DMS153 treated with DMSO at 0.1 percent for 48 hours (cell line): Measurements from ENCODE around the gene PWWP2A.

Source experiments
- DNase-seq: peaks from one replicate; lab custom pipeline; 2025; ENCODE audit not compliant: unreplicated experiment; lab: John Stamatoyannopoulos, UW

Gene PWWP2A

DNA sequence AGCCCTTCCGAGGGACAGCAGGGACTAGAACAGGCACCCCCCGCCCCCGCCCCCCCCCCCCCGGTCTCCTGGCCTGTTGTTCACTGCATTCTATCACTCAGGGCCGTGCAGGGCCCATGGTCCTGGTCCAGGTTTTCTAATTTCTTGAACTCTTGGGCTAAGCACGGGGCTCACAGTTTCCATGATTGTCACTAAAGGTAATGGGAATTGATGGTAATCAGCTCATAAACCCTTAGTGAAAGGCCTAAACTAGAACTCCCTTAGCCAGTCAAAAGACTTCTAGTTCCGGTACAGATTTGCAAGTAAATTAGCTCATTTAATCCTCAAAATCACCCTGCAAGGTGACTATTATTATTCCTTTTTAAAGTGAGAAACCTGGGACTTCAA lies 14.7 kb upstream of the PWWP2A start:
- DNase-seq, result no peak

DNA sequence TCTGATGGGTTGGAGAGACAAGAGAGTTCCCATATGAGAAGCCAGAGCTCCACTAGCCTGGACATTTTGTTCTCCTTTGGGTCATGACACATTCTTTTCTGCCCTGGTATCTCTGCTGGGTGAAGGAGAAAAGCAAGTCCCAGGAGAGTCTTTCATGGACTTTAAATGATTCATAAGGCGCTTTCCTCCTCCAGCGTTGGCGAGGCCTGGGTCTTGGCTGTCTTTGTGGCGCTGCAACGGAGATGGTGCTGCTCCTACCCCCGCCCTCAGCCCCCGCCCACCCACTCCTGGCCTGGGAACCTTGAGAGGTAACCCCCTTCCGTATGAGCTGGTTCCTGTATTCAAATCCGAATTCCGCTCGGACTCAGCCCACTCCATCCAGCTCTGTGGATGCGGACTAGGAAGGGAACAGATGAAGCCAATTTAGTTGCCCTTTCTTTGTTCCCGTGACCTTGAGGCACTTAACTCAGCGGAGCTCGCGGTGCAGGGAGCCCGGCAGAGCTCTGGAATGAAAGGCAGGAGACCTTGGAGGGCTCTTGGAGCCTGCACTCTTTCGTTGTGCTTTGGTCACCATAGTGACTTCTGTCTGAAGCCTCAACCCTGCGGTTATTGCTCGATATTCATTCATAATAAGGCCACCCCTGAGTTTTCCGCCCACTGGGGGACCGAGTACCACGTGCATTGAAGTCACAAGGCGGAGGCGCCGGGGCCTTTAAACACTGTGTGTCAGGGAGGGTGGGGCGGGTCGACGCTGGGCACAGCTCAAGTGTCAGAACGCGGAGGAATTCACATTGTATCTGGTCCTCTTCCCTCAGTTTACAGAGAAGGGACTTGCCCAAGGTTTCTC lies 14.0 kb upstream of the PWWP2A start:
- DNase-seq, result no peak

DNA sequence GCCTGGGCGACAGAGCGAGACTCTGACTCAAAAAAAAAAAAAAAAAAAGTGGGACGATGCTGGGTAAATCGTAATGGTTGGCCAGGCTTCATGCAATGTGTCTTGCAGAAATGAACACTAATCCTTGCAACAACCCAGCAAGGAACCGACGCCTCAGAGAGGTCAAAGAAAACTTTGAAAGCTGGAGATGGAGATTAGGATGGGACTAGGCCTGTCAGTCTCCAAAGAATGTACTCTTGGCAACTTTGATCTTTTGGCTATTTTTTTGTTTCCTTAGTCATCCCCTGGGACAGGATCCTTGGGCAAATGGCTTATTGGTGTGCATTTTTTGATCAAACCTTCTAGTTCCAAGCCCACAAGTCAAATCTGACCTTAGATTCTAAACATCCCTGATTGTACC lies 10.6 kb upstream of the PWWP2A start:
- no peak for DNase-seq

DNA sequence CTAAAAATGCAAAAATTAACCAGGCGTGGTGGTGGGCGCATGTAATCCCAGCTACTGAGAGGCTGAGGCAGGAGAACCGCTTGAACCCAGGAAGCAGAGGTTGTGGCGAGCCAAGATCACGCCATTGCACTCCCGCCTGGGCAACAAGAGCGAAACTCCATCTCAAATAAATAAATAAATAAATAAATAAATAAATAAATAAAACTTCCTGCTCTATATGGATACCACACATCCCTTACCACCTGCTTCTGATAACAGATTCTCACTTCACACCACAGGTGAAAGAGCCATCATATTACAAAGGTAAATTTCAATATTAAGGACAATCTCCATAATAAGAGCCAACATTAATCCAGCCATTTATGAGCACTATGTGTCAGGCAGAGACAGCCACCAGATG lies 9.4 kb upstream of the PWWP2A start:
- DNase-seq, result no peak

GRCh38 chr5:160119905-160120266 lies 636 bp upstream of the PWWP2A start:
- DNase-seq, result no peak

DNA sequence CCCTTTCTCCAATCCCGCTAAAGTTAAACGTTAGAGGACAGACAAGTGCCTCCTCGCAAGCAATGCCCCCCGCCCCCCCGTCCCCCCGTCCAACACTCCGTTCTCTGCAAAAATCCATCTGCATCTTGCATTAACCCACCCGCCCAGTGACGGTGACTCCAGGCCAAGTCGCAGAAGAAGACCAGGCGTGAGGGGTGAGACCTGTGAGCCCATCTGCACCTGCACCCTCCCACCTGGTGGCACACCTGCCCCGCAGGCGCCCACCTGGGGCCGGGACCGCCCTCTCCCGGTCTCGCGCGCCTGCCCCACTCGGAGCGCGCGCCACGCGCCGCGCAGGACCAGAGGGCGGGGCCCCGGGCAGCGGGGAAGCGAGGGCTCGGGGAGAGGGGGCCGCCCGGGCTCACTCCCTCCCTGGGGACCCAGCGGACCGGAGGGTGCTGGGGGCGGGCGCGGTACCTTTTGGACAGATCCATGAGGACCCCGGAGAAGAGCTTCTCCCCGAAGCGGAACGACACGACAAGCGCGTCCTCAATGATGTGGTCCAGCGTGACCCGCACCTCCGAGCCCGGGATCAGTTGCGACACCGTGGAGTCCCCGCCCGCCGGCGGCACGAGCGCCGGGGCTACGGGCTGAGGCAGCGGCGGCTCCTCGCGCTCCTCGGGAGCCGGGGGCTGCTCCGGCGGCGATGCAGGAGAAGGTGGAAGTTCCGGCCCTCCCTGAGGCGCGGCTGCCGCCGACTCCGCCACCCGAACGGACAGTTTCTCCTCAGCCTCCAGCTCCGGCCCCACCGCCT lies 705 bp downstream of the PWWP2A start:
- DNase-seq, result no peak

DNA sequence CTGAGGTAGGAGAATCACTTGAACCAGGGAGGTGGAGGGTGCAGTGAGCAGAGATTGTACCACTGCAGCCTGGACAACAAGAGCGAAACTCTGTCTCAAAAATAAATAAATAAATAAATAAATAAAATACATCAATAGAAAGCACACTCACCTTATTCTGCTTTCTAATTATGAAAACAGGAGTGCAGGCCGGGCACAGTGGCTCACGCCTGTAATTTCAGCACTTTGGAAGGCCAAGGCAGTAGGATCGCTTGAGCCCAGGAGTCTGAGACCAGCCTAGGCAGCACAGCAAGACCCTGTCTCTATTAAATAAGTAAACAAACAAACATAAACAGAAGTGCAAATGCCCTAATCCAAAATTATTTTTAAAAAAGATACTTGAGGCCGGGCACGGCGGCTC lies 2.3 kb downstream of the PWWP2A start:
- DNase-seq, result no peak

DNA sequence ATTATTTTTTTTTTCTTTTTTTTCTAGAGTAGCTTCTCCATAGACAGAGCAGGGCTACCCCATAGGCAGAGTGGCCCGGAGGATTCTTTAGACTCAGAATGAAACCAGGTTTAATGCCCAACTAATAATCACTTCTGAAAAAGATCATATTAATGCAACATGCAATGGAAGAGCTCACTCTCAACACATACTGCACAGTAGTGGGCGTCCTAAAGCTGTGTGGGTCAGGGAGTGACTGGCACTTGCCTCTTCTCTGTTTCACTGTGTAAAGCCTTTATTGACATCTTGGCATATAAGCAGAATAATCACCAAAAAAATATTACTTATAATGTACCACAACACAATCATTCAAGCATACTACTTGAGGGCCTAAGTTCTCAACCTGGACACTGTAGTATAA lies 11.1 kb downstream of the PWWP2A start:
- no peak for DNase-seq

- no peak for DNase-seq
Observed at GRCh38 chr5:160105686-160106360, 13.4 kb downstream of the PWWP2A start.

- no peak for DNase-seq
Observed at GRCh38 chr5:160097991-160098390, 21.3 kb downstream of the PWWP2A start.

- DNase-seq, result no peak
Observed at GRCh38 chr5:160096178-160096577, 23.1 kb downstream of the PWWP2A start.

DNA sequence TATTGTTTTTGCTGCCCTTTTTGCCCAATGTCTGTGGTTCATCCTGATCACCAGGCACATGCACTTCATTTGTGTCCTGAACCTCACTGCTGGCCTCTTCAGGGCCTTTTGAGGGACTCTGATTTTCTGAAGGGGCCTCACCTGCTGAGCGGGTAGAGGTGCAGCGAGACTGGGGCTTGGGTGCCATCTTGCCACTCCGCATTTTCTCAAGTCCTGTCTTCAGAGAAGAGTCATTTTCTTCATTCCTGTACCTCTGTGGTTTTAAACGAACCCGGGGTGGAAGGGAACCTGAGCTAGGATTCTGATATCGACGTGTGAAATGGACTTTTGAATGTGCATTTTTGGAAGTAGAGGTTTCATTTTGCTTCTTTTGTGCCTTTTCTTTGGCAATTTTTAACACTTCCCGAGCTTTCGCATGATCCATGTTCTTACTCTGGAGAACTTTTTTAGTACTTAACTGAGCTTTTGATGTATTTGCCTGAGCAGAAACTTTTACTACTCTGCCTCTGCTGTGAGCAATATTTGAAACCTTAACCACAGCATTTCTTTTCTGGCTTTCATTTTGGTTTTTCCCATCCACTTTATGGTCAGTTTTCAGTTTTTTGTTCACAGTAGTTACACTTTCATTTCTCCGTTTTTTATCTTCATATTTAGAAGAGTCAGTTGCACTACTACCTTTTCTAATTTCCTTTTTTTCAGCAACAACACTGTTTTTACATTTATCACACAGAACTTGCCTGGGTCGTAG lies 26.1 kb downstream of the PWWP2A start:
- no peak for DNase-seq

DNA sequence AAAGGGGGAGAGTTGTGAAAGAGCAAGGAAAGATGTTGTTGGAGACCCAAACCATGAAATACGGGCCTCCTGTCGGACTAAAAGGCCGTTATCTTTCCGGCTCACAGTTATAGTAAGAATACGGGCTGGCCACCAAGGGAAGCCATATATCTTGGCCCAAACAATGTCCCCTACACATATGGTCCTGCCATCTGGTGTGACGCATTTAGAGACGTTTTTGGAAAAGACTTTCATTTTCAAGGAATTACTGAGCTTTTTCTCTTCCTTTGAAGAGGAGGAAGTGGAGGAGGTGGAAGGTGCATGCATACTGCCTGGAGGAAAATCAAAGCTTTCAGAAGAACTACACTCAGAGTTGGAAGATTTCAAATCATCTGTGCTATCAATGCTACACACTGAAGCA lies 26.7 kb downstream of the PWWP2A start:
- DNase-seq, result no peak

DNA sequence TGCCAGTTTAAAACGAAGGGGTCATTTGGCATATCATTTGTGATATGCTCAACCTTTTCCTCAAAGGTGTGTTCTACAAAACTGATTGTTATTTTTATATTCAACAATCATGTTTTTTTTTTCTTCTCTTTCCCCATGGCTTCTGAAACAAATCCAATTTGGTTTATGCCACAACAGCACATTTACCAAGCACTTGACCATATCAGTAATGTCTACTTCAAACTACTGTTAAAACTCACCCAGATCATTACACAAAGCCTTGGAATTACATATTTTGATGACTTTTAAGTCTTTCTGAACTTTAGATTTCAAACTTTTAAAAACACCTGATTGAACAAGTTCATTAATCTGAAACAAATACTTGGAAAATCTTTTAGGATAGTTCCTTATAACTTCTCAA lies 29.2 kb downstream of the PWWP2A start:
- no peak for DNase-seq

DNA sequence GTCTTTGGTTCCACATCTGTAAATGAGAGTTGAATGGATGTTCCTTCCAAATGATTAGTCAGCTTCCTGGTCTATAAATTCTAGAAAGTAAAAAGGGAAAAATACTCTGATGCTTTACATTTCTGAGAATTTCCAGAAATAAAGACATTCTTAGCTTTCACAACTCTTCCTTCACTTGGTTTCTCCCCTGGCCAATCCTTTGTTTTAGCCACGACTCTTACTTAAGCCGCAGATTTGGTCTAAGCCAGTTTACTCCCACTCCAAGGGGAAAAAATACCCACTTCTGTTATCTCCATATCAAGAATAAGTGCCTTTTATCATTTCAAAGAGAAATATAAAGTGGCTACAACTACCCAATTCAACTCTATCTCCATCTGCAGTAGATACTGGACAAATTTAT lies 29.7 kb downstream of the PWWP2A start:
- no peak for DNase-seq

DNA sequence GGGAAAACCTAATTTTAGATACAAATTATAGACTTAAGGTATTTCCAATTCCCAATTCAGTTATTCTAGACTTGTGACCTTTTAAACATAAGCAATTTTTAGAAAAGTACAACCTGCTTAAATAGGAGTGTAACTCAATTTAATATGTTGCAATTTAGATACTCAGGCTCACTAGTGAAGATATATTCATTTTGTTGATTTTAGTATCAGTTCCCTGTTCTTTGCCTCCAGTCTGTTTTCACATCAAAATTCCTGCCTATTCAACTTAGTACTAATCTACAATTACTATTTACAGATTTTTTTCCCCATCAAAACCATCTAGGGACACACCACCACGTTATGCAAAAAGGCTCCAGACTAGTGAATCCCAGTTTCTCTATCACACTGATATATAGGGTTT lies 30.4 kb downstream of the PWWP2A start:
- no peak for DNase-seq

- no peak for DNase-seq
Observed at GRCh38 chr5:160087199-160087598, 32.1 kb downstream of the PWWP2A start.

DNA sequence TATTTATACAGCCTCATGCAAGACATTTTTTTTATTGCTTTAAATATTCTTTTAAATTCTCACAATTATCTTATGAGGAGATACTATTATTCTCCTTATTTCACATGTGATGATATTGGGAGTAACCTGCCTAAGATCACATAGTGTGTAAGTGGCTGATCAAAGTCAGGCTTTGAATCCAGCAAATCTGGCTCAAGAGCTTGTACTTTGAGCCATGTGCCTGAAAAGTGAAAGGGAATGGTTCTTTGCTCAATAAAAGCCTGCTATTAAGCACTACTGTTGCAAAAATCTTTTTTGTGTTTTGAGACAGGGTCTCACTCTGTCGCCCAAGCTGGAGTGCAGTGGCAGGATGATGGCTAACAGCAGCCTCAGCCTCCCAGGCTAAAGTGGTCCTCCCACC lies 35.1 kb downstream of the PWWP2A start:
- DNase-seq, result no peak

DNA sequence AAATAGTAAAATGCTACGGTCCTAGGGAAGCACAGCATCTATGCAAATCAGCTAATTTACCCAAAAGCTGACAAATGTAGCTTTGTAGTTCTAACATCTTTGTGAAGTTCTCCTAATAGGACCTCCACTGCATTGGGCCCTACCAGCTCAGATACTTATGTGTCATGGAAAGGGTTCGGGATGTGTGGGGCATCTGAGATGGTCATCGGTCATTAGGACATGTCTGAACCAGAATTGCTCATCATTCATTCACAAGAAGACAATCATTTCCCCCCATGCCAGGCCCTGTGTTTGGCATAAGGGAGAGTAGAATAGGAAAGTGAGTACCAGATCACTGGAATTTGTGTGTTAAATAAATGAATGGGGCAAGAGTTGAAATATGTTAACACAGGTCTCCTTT lies 35.7 kb downstream of the PWWP2A start:
- no peak for DNase-seq

DNA sequence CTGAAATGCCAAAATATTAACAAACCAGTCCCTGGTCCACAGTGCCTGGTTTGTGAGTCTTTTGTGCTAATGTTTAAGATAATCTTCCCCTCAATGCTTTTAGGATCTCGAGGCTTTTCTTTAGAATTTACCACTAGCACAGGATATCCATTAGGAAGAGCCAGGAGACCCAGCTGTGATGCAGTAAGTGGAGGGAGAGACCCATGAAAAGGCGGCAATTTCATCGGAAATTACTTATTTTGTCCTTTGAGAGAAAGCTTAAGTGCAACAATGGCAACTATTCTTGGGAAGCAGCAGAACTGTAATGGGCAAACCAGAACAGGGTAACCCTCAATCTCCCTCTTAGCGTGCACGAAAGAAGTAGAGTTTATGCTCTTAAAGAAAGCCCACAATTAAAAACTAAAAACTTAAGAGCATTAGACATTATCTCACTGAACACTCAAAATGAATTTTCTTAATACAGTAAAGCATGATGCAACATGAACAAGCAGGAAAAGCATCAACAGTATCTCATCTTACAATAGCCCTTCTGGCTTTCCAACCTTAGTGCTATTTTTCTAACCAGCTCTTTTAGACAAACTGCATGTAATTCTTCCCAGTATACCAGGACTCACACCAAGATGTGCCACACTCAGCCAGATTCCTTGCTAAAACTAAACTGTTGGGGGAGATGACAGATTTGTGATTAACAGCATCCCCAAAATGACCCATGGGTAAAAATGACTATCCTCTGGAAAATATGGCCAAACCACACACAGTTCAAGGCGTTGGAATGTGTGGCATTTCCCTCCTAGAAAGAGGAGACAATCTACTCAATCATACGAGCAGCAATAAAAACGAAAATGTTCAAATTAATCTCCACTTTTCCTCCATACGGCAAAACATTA lies 36.4 kb downstream of the PWWP2A start:
- no peak for DNase-seq
